RWPE1 (cell line): ENCODE results near the gene WNT3.
"Not testable (repeated sequence)": the region's sequence is repeated elsewhere in the genome, so short reads cannot be mapped to it uniquely, and the experiment has no call there.

Experiments
- CTCF ChIA-PET: fragments of 350-600 bp; sonication (Branson Sonifier 250); formaldehyde crosslinking; extraction: SDS; loops from one replicate; lab custom pipeline; 2021; lab: Yijun Ruan, JAX
- POLR2A ChIA-PET: fragments of 400-600 bp; formaldehyde crosslinking; extraction: SDS; loops from one replicate; lab custom pipeline; 2020; ENCODE audit warnings: antibody characterized with exemption; ENCODE audit not compliant: low non-redundant PET; lab: Yijun Ruan, JAX
- DNase-seq: peaks from one replicate; pipeline ENCODE4 v3.0.0; 2012; ENCODE audit warnings: low spot score
- H3K27ac ChIP-seq: fragments of 450-650 bp; 2 replicates; pipeline ENCODE4 v1.5.1; 2017
- CTCF ChIP-seq: fragments of 450-650 bp; conservative IDR thresholded peaks from 2 replicates; pipeline ENCODE4 v1.5.1; 2017; ENCODE audit warnings: low read depth, mild to moderate bottlenecking

The WNT3 gene

GRCh38 chr17:46793541-46793940 lies 25.0 kb downstream of the WNT3 start:
- no peak for DNase-seq
- CTCF ChIA-PET, result no interaction called here
- POLR2A ChIA-PET, result no interaction called here
- H3K27ac ChIP-seq, result no peak overlapping the region
- no peak for TF ChIP-seq CTCF

- DNase-seq, H3K27ac ChIP-seq, POLR2A ChIA-PET: not testable (repeated sequence)
- CTCF ChIA-PET, result interaction anchor here (0.6 kb wide), 1 partner anchor 185 kb away, joined by 4 read pairs; no protein-coding TSS in a partner anchor
Observed at GRCh38 chr17:46793023-46793422, 25.5 kb downstream of the WNT3 start.

GRCh38 chr17:46792071-46792470 lies 26.4 kb downstream of the WNT3 start:
- POLR2A ChIA-PET, result no interaction called here
- no peak for DNase-seq
- CTCF ChIA-PET, result no interaction called here
- no peak for TF ChIP-seq CTCF
- no peak overlapping the region for H3K27ac ChIP-seq

- H3K27ac ChIP-seq, result no peak overlapping the region
- no peak for DNase-seq
- TF ChIP-seq CTCF, result no peak
- ChIA-PET POLR2A (no interaction called here), CTCF (no interaction called here)
Observed at GRCh38 chr17:46791531-46791930, 27.0 kb downstream of the WNT3 start.

GRCh38 chr17:46790216-46790615 lies 28.3 kb downstream of the WNT3 start:
- CTCF ChIA-PET, result interaction anchor here (0.6 kb wide), 1 partner anchor 32 kb away, joined by 3 read pairs; no protein-coding TSS in a partner anchor
- TF ChIP-seq CTCF, result no peak

GRCh38 chr17:46789610-46790009 lies 28.9 kb downstream of the WNT3 start:
- no peak for DNase-seq
- CTCF ChIA-PET, result interaction anchor here (0.6 kb wide), 1 partner anchor 33 kb away, joined by 3 read pairs; no protein-coding TSS in a partner anchor
- H3K27ac ChIP-seq, result no peak overlapping the region
- no peak for TF ChIP-seq CTCF
- POLR2A ChIA-PET, result no interaction called here

More at GRCh38 chr17:46790216-46790615, 28.3 kb downstream of the WNT3 start:
- H3K27ac ChIP-seq, result no peak overlapping the region
- DNase-seq, result no peak
- POLR2A ChIA-PET, result no interaction called here

GRCh38 chr17:46788796-46789195 lies 29.7 kb downstream of the WNT3 start:
- no peak overlapping the region for H3K27ac ChIP-seq
- DNase-seq, result no peak
- no peak for TF ChIP-seq CTCF
- ChIA-PET CTCF (no interaction called here), POLR2A (no interaction called here)
